ENCODE measurements around the gene PSMB9.
A peak's percentile ranks its signal among the peaks of the same experiment; 100 is the strongest.

The PSMB9 gene

GRCh38 chr6:32885698-32886286 is 31.8 kb downstream of the PSMB9 start:
- peaks cover 12% of the 10 kb centered on the region for H3F3A ChIP-seq (ENCODE audit: control insufficient read depth, insufficient read depth)
- H3K4me2 ChIP-seq (ENCODE audit: low read length): no peak overlapping the region
- no peak overlapping the region for H3K4me3 ChIP-seq (ENCODE audit: low read length)
- H3K9me3 ChIP-seq (ENCODE audit: control insufficient read depth, insufficient read depth, low read length): no peaks in the 10 kb centered on the region
- H3K27me3 ChIP-seq (ENCODE audit: control insufficient read depth, low read length): no peaks in the 10 kb centered on the region
- peaks cover 64% of the 10 kb centered on the region for H3K4me1 ChIP-seq (ENCODE audit: control insufficient read depth, low read length)
- peak; percentile 72 for TF ChIP-seq CTCF (IDR thresholded peaks at IDR 0.05; ENCODE audit: low read depth, low read length, poor library complexity, severe bottlenecking)
- no peak for TF ChIP-seq EZH2phosphoT487 (IDR thresholded peaks at IDR 0.05; ENCODE audit: borderline replicate concordance, low read length)
- H4K20me1 ChIP-seq (ENCODE audit: control insufficient read depth, insufficient read depth, low read depth, low read length): no peaks in the 10 kb centered on the region
- no peak overlapping the region for H3K27ac ChIP-seq (ENCODE audit: low read depth, low read length)
- H3K79me2 ChIP-seq (ENCODE audit: control insufficient read depth, low read length): no peaks in the 10 kb centered on the region
- H3K9me2 ChIP-seq (replicated peaks; ENCODE audit: control insufficient read depth, low read length): no peaks in the 10 kb centered on the region
- no peaks in the 10 kb centered on the region for H3K36me3 ChIP-seq (ENCODE audit: control insufficient read depth, low read length)

- no peaks in the 10 kb centered on the region for H3K36me3 ChIP-seq (ENCODE audit: control insufficient read depth, low read length)
- TF ChIP-seq CTCF (IDR thresholded peaks at IDR 0.05; ENCODE audit: low read depth, low read length, poor library complexity, severe bottlenecking) (no peak), EZH2phosphoT487 (IDR thresholded peaks at IDR 0.05; ENCODE audit: borderline replicate concordance, low read length) (no peak)
- no peaks in the 10 kb centered on the region for H3K79me2 ChIP-seq (ENCODE audit: control insufficient read depth, low read length)
- H3K27ac ChIP-seq (ENCODE audit: low read depth, low read length): no peak overlapping the region
- H3F3A ChIP-seq (ENCODE audit: control insufficient read depth, insufficient read depth): peaks cover 14% of the 10 kb centered on the region
- no peaks in the 10 kb centered on the region for H4K20me1 ChIP-seq (ENCODE audit: control insufficient read depth, insufficient read depth, low read depth, low read length)
- peaks cover 63% of the 10 kb centered on the region for H3K4me1 ChIP-seq (ENCODE audit: control insufficient read depth, low read length)
- H3K4me3 ChIP-seq (ENCODE audit: low read length): no peak overlapping the region
- no peak overlapping the region for H3K4me2 ChIP-seq (ENCODE audit: low read length)
- no peaks in the 10 kb centered on the region for H3K9me2 ChIP-seq (replicated peaks; ENCODE audit: control insufficient read depth, low read length)
- no peaks in the 10 kb centered on the region for H3K9me3 ChIP-seq (ENCODE audit: control insufficient read depth, insufficient read depth, low read length)
- no peaks in the 10 kb centered on the region for H3K27me3 ChIP-seq (ENCODE audit: control insufficient read depth, low read length)
Measured at GRCh38 chr6:32886681-32887383, 32.8 kb downstream of the PSMB9 start.

- Histone ChIP-seq H3K79me2 (ENCODE audit: control insufficient read depth, low read length) (no peaks in the 10 kb centered on the region), H3K27me3 (ENCODE audit: control insufficient read depth, low read length) (no peaks in the 10 kb centered on the region), H3K4me1 (ENCODE audit: control insufficient read depth, low read length) (peaks cover 64% of the 10 kb centered on the region), H3K36me3 (ENCODE audit: control insufficient read depth, low read length) (no peaks in the 10 kb centered on the region), H3F3A (ENCODE audit: control insufficient read depth, insufficient read depth) (peaks cover 14% of the 10 kb centered on the region), H3K27ac (ENCODE audit: low read depth, low read length) (no peak overlapping the region), H3K9me3 (ENCODE audit: control insufficient read depth, insufficient read depth, low read length) (no peaks in the 10 kb centered on the region), H4K20me1 (ENCODE audit: control insufficient read depth, insufficient read depth, low read depth, low read length) (no peaks in the 10 kb centered on the region), H3K9me2 (replicated peaks; ENCODE audit: control insufficient read depth, low read length) (no peaks in the 10 kb centered on the region), H3K4me2 (ENCODE audit: low read length) (no peak overlapping the region), H3K4me3 (ENCODE audit: low read length) (no peak overlapping the region)
- TF ChIP-seq CTCF (IDR thresholded peaks at IDR 0.05; ENCODE audit: low read depth, low read length, poor library complexity, severe bottlenecking): no peak
- TF ChIP-seq EZH2phosphoT487 (IDR thresholded peaks at IDR 0.05; ENCODE audit: borderline replicate concordance, low read length): no peak
Measured at GRCh38 chr6:32887616-32888015, 33.6 kb downstream of the PSMB9 start.
